GM12872 (cell line): Measurements from ENCODE around the gene WDR70.
A peak's percentile ranks its signal among the peaks of the same experiment; 100 is the strongest.

Experiments used
- CTCF ChIP-seq: IDR thresholded peaks from 3 replicates; pipeline ENCODE4 v1.5.1; 2011; ENCODE audit warnings: low read depth, mild to moderate bottlenecking, low read length, moderate library complexity; ENCODE audit not compliant: insufficient read depth

WDR70 gene

GRCh38 chr5:37771203-37771611, 392.1 kb downstream of the WDR70 start:
- TF ChIP-seq CTCF, result no peak

- no peak for TF ChIP-seq CTCF
These were observed 392.6 kb downstream of the WDR70 start for GRCh38 chr5:37771731-37772130.

GRCh38 chr5:37772255-37772654, 393.1 kb downstream of the WDR70 start:
- TF ChIP-seq CTCF, result no peak

GRCh38 chr5:37773809-37774208, 394.7 kb downstream of the WDR70 start:
- TF ChIP-seq CTCF, result no peak

- peak; percentile 66 for TF ChIP-seq CTCF
These were observed 395.9 kb downstream of the WDR70 start for GRCh38 chr5:37774912-37775483.

- TF ChIP-seq CTCF, result no peak
These were observed 397.7 kb downstream of the WDR70 start for GRCh38 chr5:37776826-37777225.

GRCh38 chr5:37777432-37778130, 398.5 kb downstream of the WDR70 start:
- no peak for TF ChIP-seq CTCF

- no peak for TF ChIP-seq CTCF
These were observed 407.3 kb downstream of the WDR70 start for GRCh38 chr5:37786416-37786815.
